K562 (cell line): ENCODE data around the gene KRT80. TPM values are rescaled to one million over a fixed set of nuclear protein-coding genes. Genes with fewer than 3 reads are reported as not detected.

Experiments
- ATAC-seq: fragments of 200-7000 bp; cut with Tn5 transposase; 3 replicates; pipeline ENCODE4 v1.9.1; 2020; ENCODE audit warnings: moderate library complexity
- BruUV-seq: library from RNA; stranded (reverse); fragments of 400-500 nt; replicated peaks from 2 replicates; lab custom pipeline; 2021; lab: Mats Ljungman, UMichigan
- CTCF ChIA-PET: fragments of 300-600 bp; formaldehyde crosslinking; extraction: SDS; loops from one replicate; lab custom pipeline; 2021; ENCODE audit warnings: low intra/inter-chr PET ratio; lab: Yijun Ruan, JAX
- POLR2A ChIA-PET: fragments of 300-600, 350-650 bp; sonication (Branson Sonifier 250); formaldehyde crosslinking; extraction: SDS; loops from one replicate; lab custom pipeline; 2021; ENCODE audit warnings: antibody characterized with exemption, inconsistent platforms; lab: Yijun Ruan, JAX
- DNase-seq, 4 experiments: peaks; one replicate each; pipeline versions ENCODE4 v3.0.0 to v3.0.0-alpha.2; 2011 to 2018; ENCODE audit warnings: low spot score in 3 of 4, mixed read lengths in 3 of 4; ENCODE audit errors: extremely low read depth in 1 of 4
- FAIRE-seq: peaks from 2 replicates; lab custom pipeline; 2011; peaks lifted over from hg19 to GRCh38; lab: Jason Lieb, UNC
- H2AFZ ChIP-seq: 2 replicates; pipeline ENCODE4 v1.6.0; 2011; ENCODE audit warnings: low read depth, low read length, control low read depth, inconsistent platforms
- H3K27ac ChIP-seq: fragments of 200-600 bp; 3 replicates; pipeline ENCODE4 v1.8.0; 2011; ENCODE audit warnings: low read depth, mild to moderate bottlenecking, control low read depth, inconsistent platforms, low read length, moderate library complexity, mixed read lengths; ENCODE audit errors: extremely low read depth
- H3K27me3 ChIP-seq, 2 experiments: fragments of 300-600 bp in 1 of 2; 2 replicates in 1 of 2; 3 replicates in 1 of 2; pipeline versions ENCODE4 v1.6.0 to v1.8.0; 2011; ENCODE audit warnings: inconsistent platforms in 2 of 2, low read length in 2 of 2, mild to moderate bottlenecking in 1 of 2, mixed read lengths in 1 of 2, moderate library complexity in 1 of 2; ENCODE audit not compliant: control insufficient read depth in 2 of 2, insufficient read depth in 2 of 2
- H3K36me3 ChIP-seq: fragments of 300-600 bp; 3 replicates; pipeline ENCODE4 v1.8.0; 2011; ENCODE audit warnings: mild to moderate bottlenecking, low read length, inconsistent platforms; ENCODE audit not compliant: control insufficient read depth, insufficient read depth
- H3K4me1 ChIP-seq, 2 experiments: fragments of 200-600 bp in 1 of 2; replicated peaks in 1 of 2; 2 replicates in 1 of 2; 3 replicates in 1 of 2; pipeline versions ENCODE4 v1.5.1 to v1.8.0; 2011; ENCODE audit warnings: inconsistent platforms in 2 of 2, low read length in 2 of 2, mild to moderate bottlenecking in 1 of 2, mixed read lengths in 1 of 2, moderate library complexity in 1 of 2; ENCODE audit not compliant: control insufficient read depth in 2 of 2, insufficient read depth in 2 of 2
- H3K4me2 ChIP-seq: 2 replicates; pipeline ENCODE4 v1.6.1; 2011; ENCODE audit warnings: low read length, control low read depth, inconsistent platforms, mixed read lengths; ENCODE audit not compliant: insufficient read depth
- H3K4me3 ChIP-seq: fragments of 200-600 bp; sonication (generic), shearing (Covaris generic); 2 replicates; pipeline ENCODE4 v1.5.1; 2016; ENCODE audit warnings: control low read depth, inconsistent platforms
- H3K79me2 ChIP-seq: fragments of 200-600 bp; 3 replicates; pipeline ENCODE4 v1.8.0; 2011; ENCODE audit warnings: low read length, inconsistent platforms; ENCODE audit not compliant: control insufficient read depth, insufficient read depth
- H3K9ac ChIP-seq, 2 experiments: 2 replicates each; pipeline versions ENCODE4 v1.6.0 to v1.6.1; 2011; ENCODE audit warnings: low read depth in 2 of 2, low read length in 2 of 2, control low read depth in 1 of 2, inconsistent platforms in 1 of 2, mild to moderate bottlenecking in 1 of 2, mixed read lengths in 1 of 2; ENCODE audit not compliant: insufficient read depth in 1 of 2
- H3K9me1 ChIP-seq: one replicate; pipeline ENCODE4 v1.6.0; 2011; ENCODE audit warnings: inconsistent platforms, mild to moderate bottlenecking, low read length, moderate library complexity; ENCODE audit not compliant: control insufficient read depth, insufficient read depth
- H3K9me3 ChIP-seq: replicated peaks from 2 replicates; pipeline ENCODE4 v1.5.1; 2011; ENCODE audit warnings: low read depth, low read length, inconsistent platforms; ENCODE audit not compliant: control insufficient read depth, insufficient read depth
- H4K20me1 ChIP-seq: replicated peaks from 2 replicates; pipeline ENCODE4 v1.6.1; 2011; ENCODE audit warnings: low read length, inconsistent platforms, mixed read lengths; ENCODE audit not compliant: control insufficient read depth, insufficient read depth
- ARHGAP35 ChIP-seq: fragments of 450-650 bp; IDR thresholded peaks from 2 replicates; pipeline ENCODE4 v1.6.1; 2018; ENCODE audit not compliant: partially characterized antibody
- IFI16 ChIP-seq: fragments of 250-450 bp; sonication (Bioruptor Pico); IDR thresholded peaks from 2 replicates; pipeline ENCODE4 v2.1.2; 2022; ENCODE audit warnings: mild to moderate bottlenecking, inconsistent platforms
- MLX ChIP-seq, 2 experiments: fragments of 450-650 bp in 1 of 2; sonication (generic) in 1 of 2; formaldehyde crosslinking; conservative IDR thresholded peaks; 2 replicates each; pipeline versions ENCODE4 v1.4.0 to v1.8.1; 2020 to 2022; ENCODE audit warnings: mild to moderate bottlenecking in 1 of 2, missing genetic modification reagents in 1 of 2
- MXD1 ChIP-seq: fragments of 250-450 bp; sonication (Bioruptor Pico); IDR thresholded peaks from 2 replicates; pipeline ENCODE4 v1.8.0; 2021; ENCODE audit warnings: borderline replicate concordance, mild to moderate bottlenecking, moderate library complexity; ENCODE audit not compliant: poor library complexity, severe bottlenecking
- NR2C1 ChIP-seq, 2 experiments: fragments of 450-650 bp; IDR thresholded peaks; 2 replicates each; pipeline ENCODE4 v1.6.1; 2017; ENCODE audit warnings: mild to moderate bottlenecking in 2 of 2, antibody characterized with exemption in 1 of 2, inconsistent platforms in 1 of 2, missing compliant biosample characterization in 1 of 2, missing genetic modification characterization in 1 of 2
- TRIM24 ChIP-seq, 2 experiments: fragments of 450-650 bp; IDR thresholded peaks; 2 replicates each; pipeline ENCODE4 v1.6.1; 2016
- UBTF ChIP-seq, 2 experiments: IDR thresholded peaks; 2 replicates each; pipeline ENCODE4 v1.6.1; 2012; ENCODE audit warnings: improper control_type of control experiment in 2 of 2, low read depth in 2 of 2, low read length in 2 of 2, borderline replicate concordance in 1 of 2
- WGBS: fragments of 100-300 bp; shearing (Covaris generic); methylation state at CpG from one replicate; pipeline ENCODE4 v1.1.6; 2016; ENCODE audit warnings: low coverage, mixed read lengths; ENCODE audit not compliant: insufficient coverage; ENCODE audit errors: missing lambda C conversion rate; 5-methylcytosine and 5-hydroxymethylcytosine counted together
- in situ Hi-C: fragments of 300-500 bp; cut with MboI; formaldehyde crosslinking; loops from 4 replicates; pipeline ENCODE4 v1.15.0; 2018; ENCODE audit warnings: inconsistent platforms, mixed read lengths
- intact Hi-C: fragments of 100-400 bp; cut with micrococcal nuclease; formaldehyde crosslinking; loops from 2 replicates; pipeline ENCODE4 v1.14.2; 2022
- polyA plus RNA-seq, 8 experiments: library from polyadenylated mRNA; depleted of rRNA in 4 of 8; stranded (reverse) in 5 of 8; unstranded in 3 of 8; fragments of >200 nt; fragmentation: Nextera tagmentation in 2 of 8; fragmentation: Illumina TruSeq in 1 of 8; extraction: Ambion mirVana in 2 of 8; extraction: Trizol in 1 of 8; gene quantifications; 2 replicates each; pipeline versions ENCODE4 v1.2.1 to v1.2.3, GENCODE V29; 2011 to 2014; ENCODE audit warnings: inconsistent platforms in 1 of 8, missing spikeins in 1 of 8
- total RNA-seq, 7 experiments: library from RNA; depleted of rRNA in 6 of 7; stranded (reverse); fragments of >200 nt in 6 of 7; fragmentation: Illumina TruSeq in 2 of 7; extraction: Trizol in 2 of 7; gene quantifications; 2 replicates each; pipeline versions ENCODE4 v1.2.1 to v1.2.3, GENCODE V29; 2011 to 2021; ENCODE audit warnings: low replicate concordance in 1 of 7
- TF ChIP-seq, protein P1 (sequence below): fragments of 450-650 bp; formaldehyde crosslinking; IDR thresholded peaks from 2 replicates; pipeline ENCODE4 v1.4.0; 2020; ENCODE audit warnings: mild to moderate bottlenecking
- TF ChIP-seq, protein P2 (sequence below), 3 experiments: fragments of 200-800 bp in 1 of 3; sonication (Bioruptor generic) in 1 of 3; sonication (generic) in 1 of 3; formaldehyde crosslinking in 1 of 3; IDR thresholded peaks; 2 replicates each; pipeline versions ENCODE4 v1.6.1 to v1.8.0; 2016 to 2022; ENCODE audit warnings: mild to moderate bottlenecking in 2 of 3, missing compliant biosample characterization in 2 of 3, missing genetic modification characterization in 2 of 3, missing genetic modification reagents in 1 of 3

Gene KRT80
- total and polyA plus RNA-seq, 9 of the 15 experiments (the other 6 are each of a cell fraction or from before 2014, with no cell fraction given): not detected

DNA sequence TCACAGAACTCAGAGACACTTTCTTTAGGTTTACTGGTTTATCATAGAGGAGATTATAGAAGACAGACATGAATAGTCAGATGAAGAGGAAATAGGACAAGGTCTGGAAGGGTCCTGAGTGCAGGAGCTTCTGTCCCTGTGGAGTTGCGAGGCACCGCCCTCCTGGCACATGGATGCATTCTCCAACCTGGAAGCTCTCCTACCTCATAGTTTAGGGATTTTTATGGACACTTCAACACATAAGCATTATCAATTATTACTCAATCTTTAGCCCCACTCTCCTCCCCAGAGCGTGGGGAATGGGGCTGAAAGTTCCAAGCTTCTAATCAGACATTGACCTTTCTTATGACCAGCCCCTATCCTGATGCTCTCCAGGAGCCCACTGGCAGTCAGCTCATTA is 28.7 kb upstream of the KRT80 start:
- WGBS: 0% methylated on average over 3 of the region's 3 CpGs
- no peaks in the 10 kb centered on the region; a peak in 1 of 5 replicates for H3K4me1 ChIP-seq
- no peak for FAIRE-seq
- H3K9me1 ChIP-seq: no peaks in the 10 kb centered on the region
- no peak overlapping the region for H3K27ac ChIP-seq
- TF ChIP-seq, protein P1, sequence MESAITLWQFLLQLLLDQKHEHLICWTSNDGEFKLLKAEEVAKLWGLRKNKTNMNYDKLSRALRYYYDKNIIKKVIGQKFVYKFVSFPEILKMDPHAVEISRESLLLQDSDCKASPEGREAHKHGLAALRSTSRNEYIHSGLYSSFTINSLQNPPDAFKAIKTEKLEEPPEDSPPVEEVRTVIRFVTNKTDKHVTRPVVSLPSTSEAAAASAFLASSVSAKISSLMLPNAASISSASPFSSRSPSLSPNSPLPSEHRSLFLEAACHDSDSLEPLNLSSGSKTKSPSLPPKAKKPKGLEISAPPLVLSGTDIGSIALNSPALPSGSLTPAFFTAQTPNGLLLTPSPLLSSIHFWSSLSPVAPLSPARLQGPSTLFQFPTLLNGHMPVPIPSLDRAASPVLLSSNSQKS (CRISPR knock-in tag): no peak
- TF ChIP-seq MXD1 (CRISPR knock-in tag) (no peak), UBTF (IDR thresholded peaks at IDR 0.05; ENCODE audit: borderline replicate concordance in 1 of 2, low read depth in 2 of 2, low read length in 2 of 2) (no peak), TRIM24 (IDR thresholded peaks at IDR 0.05) (no peak), ARHGAP35 (no peak), IFI16 (no peak), NR2C1 (IDR thresholded peaks at IDR 0.05) (no peak), NR2C1 (tag; IDR thresholded peaks at IDR 0.05) (no peak), MLX (CRISPR knock-in tag; conservative IDR thresholded peaks at IDR 0.05) (no peak)
- TF ChIP-seq, protein P2, sequence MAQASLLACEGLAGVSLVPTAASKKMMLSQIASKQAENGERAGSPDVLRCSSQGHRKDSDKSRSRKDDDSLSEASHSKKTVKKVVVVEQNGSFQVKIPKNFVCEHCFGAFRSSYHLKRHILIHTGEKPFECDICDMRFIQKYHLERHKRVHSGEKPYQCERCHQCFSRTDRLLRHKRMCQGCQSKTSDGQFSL (CRISPR knock-in tag; IDR thresholded peaks at IDR 0.05): no peak
- TF ChIP-seq, protein P2 (tag; IDR thresholded peaks at IDR 0.05): no peak
- H4K20me1 ChIP-seq: no peaks in the 10 kb centered on the region
- H3K4me2 ChIP-seq: no peak overlapping the region
- H3K4me3 ChIP-seq: no peak overlapping the region
- POLR2A ChIA-PET: interaction anchor here (0.6 to 1.8 kb wide), 4 partner anchors 13 to 472 kb away, joined by 3 to 4 read pairs (median 3); no protein-coding TSS in a partner anchor
- in situ Hi-C loops: no loop called here
- H3K27me3 ChIP-seq: peaks cover 0 to 10% of the 10 kb centered on the region in 2 experiments; a peak in 1 of 5 replicates
- H3K9ac ChIP-seq: no peak overlapping the region
- H3K36me3 ChIP-seq: no peaks in the 10 kb centered on the region
- CTCF ChIA-PET: no interaction called here
- ATAC-seq: no peak
- H2AFZ ChIP-seq: no peak overlapping the region
- H3K79me2 ChIP-seq: no peaks in the 10 kb centered on the region
- H3K9me3 ChIP-seq: no peaks in the 10 kb centered on the region
- intact Hi-C loops: no loop called here
- no TSS peak for BruUV-seq
- no peak for DNase-seq
